Kidney capillary endothelial cell (primary cell): ENCODE results near the gene PREP.
A peak's percentile ranks its signal among the peaks of the same experiment; 100 is the strongest.
"Not testable (repeated sequence)": the region's sequence is repeated elsewhere in the genome, so short reads cannot be mapped to it uniquely, and the experiment has no call there.

Experiments
- DNase-seq: peaks from one replicate; pipeline ENCODE4 v3.0.0-alpha.2; 2018; ENCODE audit warnings: low spot score

The PREP gene

GRCh38 chr6:105269390-105269789 lies 133.5 kb downstream of the PREP start:
- no peak for DNase-seq

DNA sequence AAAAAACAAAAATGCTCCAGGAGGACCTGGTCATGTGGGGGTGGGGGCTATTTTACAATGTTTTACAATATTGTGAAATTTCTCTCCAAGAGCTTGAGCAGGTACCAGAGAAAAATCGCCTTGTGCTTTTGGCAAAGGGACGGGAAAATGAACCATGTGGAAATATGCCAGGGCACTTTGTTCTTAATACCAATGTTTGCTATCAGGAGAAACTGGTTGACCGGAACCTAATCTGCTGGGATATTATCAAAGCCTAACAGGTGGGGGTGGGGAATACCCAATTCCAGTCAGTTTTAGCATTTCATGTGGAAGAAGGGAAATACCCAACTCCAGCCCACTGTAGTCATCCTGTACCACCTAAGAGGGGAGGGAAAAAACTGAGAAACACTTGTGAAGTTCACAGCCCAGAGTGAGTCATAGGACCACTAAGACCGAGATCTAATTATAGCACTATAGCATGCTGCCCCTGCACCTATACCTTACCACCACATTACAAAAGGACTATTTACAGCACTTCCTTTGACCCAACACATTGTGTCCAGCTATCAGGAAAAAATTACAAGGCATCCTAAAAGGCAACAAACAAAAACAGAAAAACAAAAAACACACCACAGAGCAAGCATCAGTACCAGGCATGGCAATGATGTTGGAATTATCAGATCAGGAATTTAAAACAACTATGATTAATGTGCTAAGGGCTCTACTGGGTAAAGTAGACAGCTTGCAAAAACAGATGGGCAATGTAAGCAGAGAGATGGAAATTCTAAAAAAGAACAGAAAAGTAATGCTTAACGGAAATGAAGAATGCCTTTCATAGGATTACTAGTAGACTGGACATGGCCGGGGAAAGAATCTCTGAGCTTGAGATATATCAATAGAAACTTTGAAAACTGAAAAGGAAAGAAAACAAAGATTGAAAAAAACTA lies 138.9 kb downstream of the PREP start:
- peak; percentile 10 for DNase-seq

- no peak for DNase-seq
These were observed 142.7 kb downstream of the PREP start for GRCh38 chr6:105259913-105260889.

DNA sequence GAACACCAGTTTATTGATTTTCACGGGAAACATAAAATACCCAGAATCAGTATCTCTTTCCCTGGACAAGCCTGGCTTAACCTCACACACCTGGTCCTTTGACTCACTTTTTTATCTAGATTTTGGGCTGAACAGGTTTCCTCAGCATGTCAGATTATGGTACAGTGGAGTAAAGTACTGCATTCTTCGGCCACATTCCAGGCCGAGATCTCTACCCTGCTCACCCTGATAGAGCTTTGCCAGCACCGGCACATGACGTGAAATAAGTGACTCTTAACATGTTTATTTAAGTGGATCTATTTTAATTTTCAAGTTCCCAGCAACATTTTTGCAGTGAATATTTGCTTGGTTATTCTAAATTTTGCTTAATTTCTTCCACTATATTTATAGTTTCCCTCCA lies 144.1 kb downstream of the PREP start:
- no peak for DNase-seq

- DNase-seq = no peak
These were observed 145.5 kb downstream of the PREP start for GRCh38 chr6:105257340-105257739.

DNA sequence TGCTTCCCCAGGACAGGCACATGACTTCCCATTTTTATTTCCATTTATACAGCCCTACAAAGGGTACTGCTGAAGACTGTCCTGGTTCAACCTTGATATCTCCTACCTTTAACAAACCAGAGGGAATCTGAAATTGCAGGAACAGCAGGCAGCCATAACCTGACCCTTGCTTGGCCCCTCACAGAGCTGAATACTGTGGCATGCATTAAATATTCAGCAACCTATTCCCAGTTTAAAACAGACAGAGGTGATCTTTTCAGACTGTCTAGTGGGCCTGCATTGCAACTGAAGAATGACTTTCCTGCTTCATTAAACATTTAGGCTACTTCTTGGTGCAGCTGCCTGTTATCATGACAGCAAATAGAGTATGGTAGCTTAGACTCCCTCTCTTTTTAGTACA lies 146.3 kb downstream of the PREP start:
- DNase-seq = no peak

DNA sequence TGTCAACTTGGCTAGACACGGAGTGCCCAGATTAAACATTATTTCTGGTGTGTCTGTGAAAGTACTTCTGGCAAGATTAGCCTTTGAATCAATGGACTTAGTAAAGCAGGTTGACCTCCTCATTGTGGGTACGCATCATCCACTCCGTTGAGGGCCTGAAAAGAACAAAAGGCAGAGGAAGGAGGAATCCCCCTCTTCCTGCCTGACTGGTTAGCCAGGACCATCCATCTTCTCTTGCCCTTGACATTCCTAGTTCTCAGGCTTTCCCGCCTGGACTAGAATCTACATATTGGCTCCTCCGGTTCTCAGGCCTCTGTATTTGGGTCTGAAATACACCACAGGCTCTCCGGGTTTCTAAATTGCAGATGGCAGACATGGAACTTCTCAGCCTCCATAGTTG lies 149.1 kb downstream of the PREP start:
- DNase-seq = no peak

DNA sequence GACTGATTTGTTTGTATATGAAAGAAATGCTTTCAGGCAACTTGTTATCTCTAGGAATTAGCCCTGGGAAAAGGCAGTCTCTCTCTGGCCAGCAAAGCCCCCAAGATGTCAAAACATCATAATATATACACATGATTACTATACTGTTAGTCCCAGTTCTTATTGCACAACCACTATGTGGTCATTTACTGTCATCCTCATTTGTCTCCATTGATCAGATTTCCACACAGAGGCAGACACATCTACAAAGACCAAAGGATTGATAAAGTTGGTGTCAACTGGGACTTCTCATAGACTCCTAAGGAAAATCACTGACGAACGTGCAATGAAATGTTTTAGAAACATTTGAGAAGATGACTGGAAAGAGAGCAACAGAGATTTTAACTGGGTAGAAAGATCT lies 151.2 kb downstream of the PREP start:
- no peak for DNase-seq

GRCh38 chr6:105250533-105250932 lies 152.3 kb downstream of the PREP start:
- DNase-seq = no peak

DNA sequence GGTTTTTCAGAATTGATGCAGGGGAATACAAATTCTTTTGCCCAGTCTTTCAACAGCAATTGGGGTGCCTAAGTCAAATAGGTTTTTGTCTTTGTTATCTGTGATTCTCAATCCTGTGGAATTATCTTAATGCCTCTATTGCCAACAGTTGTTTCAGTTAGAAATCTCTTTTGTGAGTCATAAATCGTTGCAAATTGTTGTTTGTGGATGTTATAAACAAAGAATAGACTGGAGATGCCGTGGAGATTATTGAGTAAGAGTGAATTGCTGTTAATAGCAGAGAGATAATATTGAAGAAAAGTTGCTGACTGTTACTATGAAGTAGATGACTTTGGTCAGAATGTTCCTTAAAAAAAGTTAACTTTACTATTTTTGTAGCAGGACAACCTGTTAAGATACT lies 159.4 kb downstream of the PREP start:
- DNase-seq = no peak

DNA sequence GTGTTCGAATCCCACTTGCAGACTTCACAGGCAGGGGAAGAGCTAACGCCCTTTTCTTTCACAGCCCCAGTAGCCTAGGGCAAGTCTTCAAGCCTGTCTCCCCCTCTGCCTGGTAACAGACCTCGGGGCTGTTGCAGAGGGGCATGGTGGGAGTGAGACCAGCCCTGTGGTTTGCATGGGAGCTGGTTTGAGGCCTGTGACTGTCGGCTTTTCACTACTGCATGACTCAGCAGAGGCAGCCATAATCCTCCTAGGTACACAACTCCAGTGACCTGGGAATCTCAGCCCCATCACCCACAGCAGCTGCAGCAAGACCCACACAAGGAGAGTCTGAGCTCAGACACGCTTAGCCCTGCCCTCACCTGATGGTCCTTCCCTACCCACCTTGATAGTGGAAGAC lies 167.7 kb downstream of the PREP start:
- no peak for DNase-seq

- DNase-seq = not testable (repeated sequence)
These were observed 171.1 kb downstream of the PREP start for GRCh38 chr6:105231771-105232170.
